Chondrocyte (in vitro differentiated cells): ENCODE measurements around the gene CBLB. TPM values are rescaled to one million over a fixed set of nuclear protein-coding genes. Genes with fewer than 3 reads are reported as not detected.
A peak's percentile ranks its signal among the peaks of the same experiment; 100 is the strongest.

ENCODE experiments used
- DNase-seq: peaks from one replicate; pipeline ENCODE4 v3.0.0; 2021; ENCODE audit warnings: mixed read lengths, low spot score
- H3K27ac Mint-ChIP-seq: one replicate; pipeline ENCODE4 v1.8.0; 2021; ENCODE audit warnings: mild to moderate bottlenecking, moderate library complexity, mixed read lengths; ENCODE audit not compliant: unreplicated experiment
- H3K27me3 Mint-ChIP-seq: 2 replicates; pipeline ENCODE4 v1.8.0; 2021; ENCODE audit warnings: low read depth, mixed read lengths
- H3K36me3 Mint-ChIP-seq: 2 replicates; pipeline ENCODE4 v1.8.0; 2021; ENCODE audit warnings: low read depth, mixed read lengths
- H3K4me1 Mint-ChIP-seq: 2 replicates; pipeline ENCODE4 v1.8.0; 2021; ENCODE audit warnings: low read depth, mild to moderate bottlenecking, mixed read lengths
- H3K4me3 Mint-ChIP-seq: one replicate; pipeline ENCODE4 v1.8.0; 2021; ENCODE audit warnings: mild to moderate bottlenecking, moderate library complexity, mixed read lengths; ENCODE audit not compliant: unreplicated experiment
- H3K9me3 Mint-ChIP-seq: 2 replicates; pipeline ENCODE4 v1.8.0; 2021; ENCODE audit warnings: low read depth, mixed read lengths
- CTCF ChIP-seq: fragments of 200-600 bp; sonication (generic); IDR thresholded peaks from 2 replicates; pipeline ENCODE4 v1.5.0; 2021; ENCODE audit warnings: antibody characterized with exemption, mild to moderate bottlenecking, moderate library complexity
- total RNA-seq: library from RNA; stranded (reverse); gene quantifications from 3 replicates; pipeline ENCODE4 v1.2.1, GENCODE V29; 2021

CBLB gene
- total RNA-seq, 1 donor from 2014 or later = 25.0 TPM

- H3K27me3 Mint-ChIP-seq = no peaks in the 10 kb centered on the region
- peaks cover under 1% of the 10 kb centered on the region for H3K9me3 Mint-ChIP-seq
- DNase-seq = no peak
- no peak for TF ChIP-seq CTCF
- no peaks in the 10 kb centered on the region for H3K36me3 Mint-ChIP-seq
- peaks cover 8% of the 10 kb centered on the region for H3K4me1 Mint-ChIP-seq
- no peak overlapping the region for H3K4me3 Mint-ChIP-seq
- no peak overlapping the region for H3K27ac Mint-ChIP-seq
These were observed 16.4 kb upstream of the CBLB start for GRCh38 chr3:105885256-105885655.

GRCh38 chr3:105883798-105884377 lies 15.1 kb upstream of the CBLB start:
- no peak for TF ChIP-seq CTCF
- no peaks in the 10 kb centered on the region for H3K36me3 Mint-ChIP-seq

GRCh38 chr3:105880681-105881290 lies 12.0 kb upstream of the CBLB start:
- H3K27me3 Mint-ChIP-seq = no peaks in the 10 kb centered on the region
- H3K4me3 Mint-ChIP-seq = no peak overlapping the region
- TF ChIP-seq CTCF = no peak
- DNase-seq = no peak
- peaks cover 30% of the 10 kb centered on the region for H3K4me1 Mint-ChIP-seq
- H3K36me3 Mint-ChIP-seq = no peaks in the 10 kb centered on the region
- no peak overlapping the region for H3K27ac Mint-ChIP-seq
- H3K9me3 Mint-ChIP-seq = peaks cover 2% of the 10 kb centered on the region

More at GRCh38 chr3:105883798-105884377, 15.1 kb upstream of the CBLB start:
- no peaks in the 10 kb centered on the region for H3K27me3 Mint-ChIP-seq
- peaks cover 9% of the 10 kb centered on the region for H3K4me1 Mint-ChIP-seq
- H3K27ac Mint-ChIP-seq = no peak overlapping the region
- peaks cover 2% of the 10 kb centered on the region for H3K9me3 Mint-ChIP-seq
- DNase-seq = no peak
- H3K4me3 Mint-ChIP-seq = no peak overlapping the region

- no peak for DNase-seq
- H3K27ac Mint-ChIP-seq = no peak overlapping the region
- peaks cover 31% of the 10 kb centered on the region for H3K4me1 Mint-ChIP-seq
- H3K36me3 Mint-ChIP-seq = no peaks in the 10 kb centered on the region
- peaks cover 2% of the 10 kb centered on the region for H3K9me3 Mint-ChIP-seq
- no peaks in the 10 kb centered on the region for H3K27me3 Mint-ChIP-seq
- TF ChIP-seq CTCF = no peak
- no peak overlapping the region for H3K4me3 Mint-ChIP-seq
These were observed 9.2 kb upstream of the CBLB start for GRCh38 chr3:105878061-105878460.

GRCh38 chr3:105877336-105877910 lies 8.6 kb upstream of the CBLB start:
- peak overlapping the region; percentile 60 for H3K27ac Mint-ChIP-seq
- no peak overlapping the region for H3K4me3 Mint-ChIP-seq
- DNase-seq = no peak
- peaks cover 31% of the 10 kb centered on the region for H3K4me1 Mint-ChIP-seq
- no peak for TF ChIP-seq CTCF
- H3K27me3 Mint-ChIP-seq = no peaks in the 10 kb centered on the region
- no peaks in the 10 kb centered on the region for H3K36me3 Mint-ChIP-seq
- H3K9me3 Mint-ChIP-seq = peaks cover 2% of the 10 kb centered on the region
